22Rv1 (cell line): Measurements from ENCODE around the gene BCO2.

Source experiments
- ZFX ChIP-seq: fragments of 450-650 bp; IDR thresholded peaks from 2 replicates; pipeline ENCODE4 v1.6.1; 2017; ENCODE audit warnings: antibody characterized with exemption, borderline replicate concordance
- TF ChIP-seq, protein P1 (sequence below): fragments of 450-650 bp; IDR thresholded peaks from 2 replicates; pipeline ENCODE4 v1.5.1; 2017; ENCODE audit warnings: mild to moderate bottlenecking

DNA sequence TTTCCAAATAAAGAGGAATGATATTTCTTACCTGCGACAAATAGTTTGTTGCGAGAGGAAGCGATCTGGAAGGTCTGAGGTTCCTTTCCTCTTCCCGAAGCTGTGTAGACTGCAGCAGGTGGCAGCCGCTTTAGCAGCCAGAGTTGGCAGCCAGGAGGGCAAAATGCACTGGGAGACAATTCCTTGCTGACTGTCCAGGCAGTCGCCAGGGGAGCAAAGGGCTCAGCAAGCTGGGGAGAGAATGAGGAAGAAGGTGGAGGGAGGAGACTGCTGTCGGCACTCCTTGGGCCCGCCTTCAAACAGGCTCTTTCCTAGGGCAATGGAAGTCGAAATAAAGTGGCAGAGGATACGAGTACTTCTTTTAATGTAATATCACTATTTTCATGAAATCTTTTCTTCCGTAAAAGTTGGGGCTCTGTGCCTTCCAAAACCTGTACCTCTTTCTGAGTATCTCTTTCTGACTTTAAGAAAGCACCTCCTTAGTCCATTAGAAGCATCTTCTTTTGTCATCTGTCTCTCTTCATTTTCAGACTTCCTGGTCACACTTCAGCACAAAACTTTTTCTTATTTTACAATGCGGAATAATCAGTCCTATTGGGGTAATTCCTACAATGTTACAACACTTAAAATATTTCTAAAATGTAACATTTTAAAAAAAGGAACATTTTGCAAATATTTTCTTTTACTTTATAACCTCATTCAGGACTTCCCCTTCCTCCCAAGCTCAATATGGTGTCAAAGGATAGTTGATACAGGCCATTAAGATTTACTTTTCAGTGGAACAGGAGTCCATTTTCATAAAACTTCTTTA, 11.2 kb upstream of the BCO2 start, which contains the start of gene IL18:
- TF ChIP-seq, protein P1, sequence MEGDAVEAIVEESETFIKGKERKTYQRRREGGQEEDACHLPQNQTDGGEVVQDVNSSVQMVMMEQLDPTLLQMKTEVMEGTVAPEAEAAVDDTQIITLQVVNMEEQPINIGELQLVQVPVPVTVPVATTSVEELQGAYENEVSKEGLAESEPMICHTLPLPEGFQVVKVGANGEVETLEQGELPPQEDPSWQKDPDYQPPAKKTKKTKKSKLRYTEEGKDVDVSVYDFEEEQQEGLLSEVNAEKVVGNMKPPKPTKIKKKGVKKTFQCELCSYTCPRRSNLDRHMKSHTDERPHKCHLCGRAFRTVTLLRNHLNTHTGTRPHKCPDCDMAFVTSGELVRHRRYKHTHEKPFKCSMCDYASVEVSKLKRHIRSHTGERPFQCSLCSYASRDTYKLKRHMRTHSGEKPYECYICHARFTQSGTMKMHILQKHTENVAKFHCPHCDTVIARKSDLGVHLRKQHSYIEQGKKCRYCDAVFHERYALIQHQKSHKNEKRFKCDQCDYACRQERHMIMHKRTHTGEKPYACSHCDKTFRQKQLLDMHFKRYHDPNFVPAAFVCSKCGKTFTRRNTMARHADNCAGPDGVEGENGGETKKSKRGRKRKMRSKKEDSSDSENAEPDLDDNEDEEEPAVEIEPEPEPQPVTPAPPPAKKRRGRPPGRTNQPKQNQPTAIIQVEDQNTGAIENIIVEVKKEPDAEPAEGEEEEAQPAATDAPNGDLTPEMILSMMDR = no peak
- no peak for TF ChIP-seq ZFX
